ENCODE data around the gene ADCY9. TPM values are rescaled to one million over a fixed set of nuclear protein-coding genes. Genes with fewer than 3 reads are reported as not detected.

Gene ADCY9
- total RNA-seq, 2 donors from 2014 or later, result 31.5 to 42.2 TPM

GRCh38 chr16:4110680-4111079 is 5.6 kb downstream of the ADCY9 start:
- TF ChIP-seq CTCF (IDR thresholded peaks at IDR 0.05), result no peak
- H3K4me3 ChIP-seq, result no peak overlapping the region
- H3K9me3 ChIP-seq, result no peaks in the 10 kb centered on the region
- H3K27me3 ChIP-seq, result no peaks in the 10 kb centered on the region
- peaks cover 0 to 49% of the 10 kb centered on the region in 2 donors for H3K4me1 ChIP-seq
- no peak overlapping the region for H3K27ac ChIP-seq
- H3K36me3 ChIP-seq, result no peaks in the 10 kb centered on the region
- DNase-seq (ENCODE audit: low spot score), result no peak

- H3K9me3 ChIP-seq, result no peaks in the 10 kb centered on the region
- no peak for DNase-seq (ENCODE audit: low spot score)
- H3K27ac ChIP-seq, result no peak overlapping the region
- no peaks in the 10 kb centered on the region for H3K27me3 ChIP-seq
- TF ChIP-seq CTCF (IDR thresholded peaks at IDR 0.05), result no peak
- no peak overlapping the region for H3K4me3 ChIP-seq
- H3K36me3 ChIP-seq, result no peaks in the 10 kb centered on the region
- peaks cover 0 to 44% of the 10 kb centered on the region in 2 donors for H3K4me1 ChIP-seq
Measured at GRCh38 chr16:4110065-4110464, 6.2 kb downstream of the ADCY9 start.

- no peak for TF ChIP-seq CTCF (IDR thresholded peaks at IDR 0.05)
Measured at GRCh38 chr16:4109250-4109736, 6.9 kb downstream of the ADCY9 start.

GRCh38 chr16:4106516-4106915 is 9.7 kb downstream of the ADCY9 start:
- no peaks in the 10 kb centered on the region for H3K36me3 ChIP-seq
- H3K4me1 ChIP-seq, result peaks cover 0 to 11% of the 10 kb centered on the region in 2 donors
- H3K27ac ChIP-seq, result no peak overlapping the region
- no peak for TF ChIP-seq CTCF (IDR thresholded peaks at IDR 0.05)
- H3K9me3 ChIP-seq, result no peaks in the 10 kb centered on the region
- no peaks in the 10 kb centered on the region for H3K27me3 ChIP-seq
- H3K4me3 ChIP-seq, result no peak overlapping the region
- no peak for DNase-seq (ENCODE audit: low spot score)

More at GRCh38 chr16:4109250-4109736, 6.9 kb downstream of the ADCY9 start:
- H3K27me3 ChIP-seq, result no peaks in the 10 kb centered on the region
- peaks cover 0 to 37% of the 10 kb centered on the region in 2 donors for H3K4me1 ChIP-seq
- H3K36me3 ChIP-seq, result no peaks in the 10 kb centered on the region
- no peak overlapping the region for H3K27ac ChIP-seq
- no peaks in the 10 kb centered on the region for H3K9me3 ChIP-seq
- H3K4me3 ChIP-seq, result no peak overlapping the region
- DNase-seq (ENCODE audit: low spot score), result no peak

GRCh38 chr16:4105848-4106247 is 10.4 kb downstream of the ADCY9 start:
- Histone ChIP-seq H3K4me3 (no peak overlapping the region), H3K4me1 (peaks cover 0 to 4% of the 10 kb centered on the region in 2 donors), H3K27me3 (no peaks in the 10 kb centered on the region), H3K36me3 (no peaks in the 10 kb centered on the region), H3K27ac (no peak overlapping the region), H3K9me3 (no peaks in the 10 kb centered on the region)
- TF ChIP-seq CTCF (IDR thresholded peaks at IDR 0.05), result no peak
- no peak for DNase-seq (ENCODE audit: low spot score)

GRCh38 chr16:4103745-4104144 is 12.5 kb downstream of the ADCY9 start:
- Histone ChIP-seq H3K27me3 (no peaks in the 10 kb centered on the region), H3K9me3 (no peaks in the 10 kb centered on the region), H3K4me1 (no peaks in the 10 kb centered on the region), H3K36me3 (no peaks in the 10 kb centered on the region), H3K27ac (no peak overlapping the region), H3K4me3 (no peak overlapping the region)
- TF ChIP-seq CTCF (IDR thresholded peaks at IDR 0.05), result no peak
- no peak for DNase-seq (ENCODE audit: low spot score)

Data from right atrium auricular region (tissue), 2 donors.